GM12878 (cell line): ENCODE measurements around the gene MYL3. TPM values are rescaled to one million over a fixed set of nuclear protein-coding genes. Genes with fewer than 3 reads are reported as not detected.

Source experiments
- BMI1 ChIP-seq: fragments of 450-650 bp; IDR thresholded peaks from 2 replicates; pipeline ENCODE4 v1.6.1; 2016; ENCODE audit warnings: mild to moderate bottlenecking, moderate library complexity, borderline replicate concordance
- E2F4 ChIP-seq: IDR thresholded peaks from 2 replicates; pipeline ENCODE4 v1.6.1; 2012; ENCODE audit warnings: low read depth, low read length, improper control_type of control experiment
- ELK1 ChIP-seq: IDR thresholded peaks from 2 replicates; pipeline ENCODE4 v1.6.1; 2012; ENCODE audit warnings: low read depth, low read length, improper control_type of control experiment
- HCFC1 ChIP-seq: fragments of 150-350 bp; IDR thresholded peaks from 2 replicates; pipeline ENCODE4 v1.6.1; 2014; ENCODE audit warnings: low read length
- KLF5 ChIP-seq: fragments of 450-650 bp; IDR thresholded peaks from 2 replicates; pipeline ENCODE4 v1.6.1; 2014; ENCODE audit warnings: mild to moderate bottlenecking; ENCODE audit not compliant: partially characterized antibody
- MYC ChIP-seq: IDR thresholded peaks from 2 replicates; pipeline ENCODE4 v1.6.1; 2011; ENCODE audit warnings: mild to moderate bottlenecking, low read length, moderate library complexity, inconsistent platforms; ENCODE audit not compliant: insufficient read depth, insufficient replicate concordance, insufficient read length, severe bottlenecking
- NKRF ChIP-seq: fragments of 450-650 bp; conservative IDR thresholded peaks from 2 replicates; pipeline ENCODE4 v1.6.1; 2017; ENCODE audit warnings: mild to moderate bottlenecking, moderate library complexity
- PKNOX1 ChIP-seq: fragments of 450-650 bp; IDR thresholded peaks from 2 replicates; pipeline ENCODE4 v1.6.1; 2016; ENCODE audit warnings: mild to moderate bottlenecking
- ZNF274 ChIP-seq: IDR thresholded peaks from one replicate; pipeline ENCODE4 v1.8.0; 2011; ENCODE audit not compliant: insufficient read length, insufficient read depth
- polyA plus RNA-seq, 11 experiments: library from polyadenylated mRNA; depleted of rRNA in 4 of 11; unstranded in 6 of 11; stranded (reverse) in 5 of 11; fragments of >200 nt; fragmentation: Nextera tagmentation in 4 of 11; fragmentation: Illumina TruSeq in 1 of 11; extraction: Ambion mirVana in 4 of 11; extraction: Trizol in 1 of 11; gene quantifications; 1 replicate in 1 of 11; 2 replicates in 10 of 11; pipeline versions ENCODE4 v1.2.1 to v1.2.3, GENCODE V29; 2011 to 2016; ENCODE audit warnings: inconsistent platforms in 2 of 11, missing spikeins in 2 of 11, low read depth in 1 of 11
- total RNA-seq, 4 experiments: library from RNA; depleted of rRNA in 3 of 4; stranded (reverse); fragments of >200 nt in 3 of 4; fragmentation: Illumina TruSeq in 1 of 4; extraction: Trizol in 1 of 4; gene quantifications; 2 replicates each; pipeline versions ENCODE4 v1.2.1 to v1.2.3, GENCODE V29; 2013 to 2021

Gene MYL3
- total and polyA plus RNA-seq, 10 of the 15 experiments (the other 5 are each of a cell fraction or from before 2014, with no cell fraction given) = 0.40 TPM; not detected in 9

- TF ChIP-seq KLF5 = no peak
- no peak for TF ChIP-seq HCFC1
- TF ChIP-seq E2F4 = no peak
- TF ChIP-seq ELK1 = no peak
- TF ChIP-seq ZNF274 = no peak
- no peak for TF ChIP-seq NKRF
- TF ChIP-seq MYC = no peak
- TF ChIP-seq BMI1 = no peak
- no peak for TF ChIP-seq PKNOX1
Observed at GRCh38 chr3:46851364-46852333, 11.6 kb downstream of the MYL3 start (continued).
